ENCODE results near the gene VWA5A.

GRCh38 chr11:124122123-124122522 is 6.9 kb downstream of the VWA5A start:
- TF ChIP-seq CTCF (IDR thresholded peaks at IDR 0.05) (no peak), EP300 (IDR thresholded peaks at IDR 0.05) (no peak)
